ENCODE measurements around the gene HERC2. TPM values are rescaled to one million over a fixed set of nuclear protein-coding genes. Genes with fewer than 3 reads are reported as not detected.

The HERC2 gene
- total RNA-seq, 2 donors from 2014 or later: 32.9 to 39.1 TPM

- peaks cover 34% of the 10 kb centered on the region for H3K27me3 Mint-ChIP-seq
- ATAC-seq (no peak), DNase-seq (no peak)
- H3K36me3 Mint-ChIP-seq (ENCODE audit: low read depth): peaks cover 14% of the 10 kb centered on the region
- H3K4me3 Mint-ChIP-seq: no peak overlapping the region
- peaks cover 23% of the 10 kb centered on the region for H3K4me1 Mint-ChIP-seq
- H3K9me3 ChIP-seq (ENCODE audit: control insufficient read depth, low read length, poor library complexity, severe bottlenecking): no peaks in the 10 kb centered on the region
- H3K27ac Mint-ChIP-seq: no peak overlapping the region
Measured at GRCh38 chr15:28103831-28104230, 218.1 kb downstream of the HERC2 start.

GRCh38 chr15:28101983-28102441 is 220.0 kb downstream of the HERC2 start:
- H3K4me1 Mint-ChIP-seq: peaks cover 31% of the 10 kb centered on the region
- ATAC-seq (no peak), DNase-seq (no peak)
- H3K36me3 Mint-ChIP-seq (ENCODE audit: low read depth): peaks cover 19% of the 10 kb centered on the region
- no peaks in the 10 kb centered on the region for H3K9me3 ChIP-seq (ENCODE audit: control insufficient read depth, low read length, poor library complexity, severe bottlenecking)
- H3K4me3 Mint-ChIP-seq: no peak overlapping the region
- H3K27me3 Mint-ChIP-seq: peaks cover 51% of the 10 kb centered on the region
- no peak overlapping the region for H3K27ac Mint-ChIP-seq

GRCh38 chr15:28101201-28101600 is 220.8 kb downstream of the HERC2 start:
- H3K27me3 Mint-ChIP-seq: peaks cover 54% of the 10 kb centered on the region
- ATAC-seq: no peak

GRCh38 chr15:28100516-28101195 is 221.3 kb downstream of the HERC2 start:
- H3K27ac Mint-ChIP-seq: no peak overlapping the region
- peaks cover 16% of the 10 kb centered on the region for H3K36me3 Mint-ChIP-seq (ENCODE audit: low read depth)
- H3K4me1 Mint-ChIP-seq: peaks cover 31% of the 10 kb centered on the region
- H3K4me3 Mint-ChIP-seq: peak overlapping the region; percentile 37
- H3K9me3 ChIP-seq (ENCODE audit: control insufficient read depth, low read length, poor library complexity, severe bottlenecking): no peaks in the 10 kb centered on the region
- peaks cover 60% of the 10 kb centered on the region for H3K27me3 Mint-ChIP-seq
- ATAC-seq (no peak), DNase-seq (no peak)

More at GRCh38 chr15:28101201-28101600, 220.8 kb downstream of the HERC2 start:
- no peaks in the 10 kb centered on the region for H3K9me3 ChIP-seq (ENCODE audit: control insufficient read depth, low read length, poor library complexity, severe bottlenecking)
- Mint-ChIP-seq H3K36me3 (ENCODE audit: low read depth) (peaks cover 19% of the 10 kb centered on the region), H3K27ac (no peak overlapping the region), H3K4me3 (no peak overlapping the region), H3K4me1 (peaks cover 33% of the 10 kb centered on the region)
- no peak for DNase-seq

DNA sequence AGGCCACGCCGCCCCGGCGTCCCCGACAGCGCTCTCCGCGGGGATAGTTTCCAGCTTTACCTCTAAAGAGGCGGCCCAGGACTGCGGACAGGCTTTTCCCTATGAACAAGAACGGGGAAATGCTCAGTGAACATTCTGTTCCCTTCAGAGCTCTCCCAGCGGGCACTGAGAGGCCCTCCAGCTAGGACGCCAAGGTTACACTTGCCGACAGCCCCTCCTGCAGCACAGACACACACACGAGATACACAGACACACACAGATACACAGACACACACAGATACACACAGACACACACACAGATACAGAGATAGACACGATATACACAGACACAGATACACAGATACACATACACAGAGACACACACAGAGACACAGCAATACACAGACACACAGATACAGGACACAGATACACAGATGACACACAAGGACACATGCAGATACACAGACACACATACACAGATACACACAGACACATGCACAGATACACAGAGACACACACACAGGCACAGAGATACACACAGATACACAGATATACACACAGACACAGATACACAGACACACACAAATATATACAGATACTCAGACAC is 222.3 kb downstream of the HERC2 start:
- Mint-ChIP-seq H3K4me1 (peaks cover 31% of the 10 kb centered on the region), H3K36me3 (ENCODE audit: low read depth) (peaks cover 16% of the 10 kb centered on the region), H3K4me3 (peak overlapping the region; percentile 37), H3K27me3 (peaks cover 63% of the 10 kb centered on the region), H3K27ac (no peak overlapping the region)
- no peaks in the 10 kb centered on the region for H3K9me3 ChIP-seq (ENCODE audit: control insufficient read depth, low read length, poor library complexity, severe bottlenecking)
- DNase-seq (no peak), ATAC-seq (no peak)

DNA sequence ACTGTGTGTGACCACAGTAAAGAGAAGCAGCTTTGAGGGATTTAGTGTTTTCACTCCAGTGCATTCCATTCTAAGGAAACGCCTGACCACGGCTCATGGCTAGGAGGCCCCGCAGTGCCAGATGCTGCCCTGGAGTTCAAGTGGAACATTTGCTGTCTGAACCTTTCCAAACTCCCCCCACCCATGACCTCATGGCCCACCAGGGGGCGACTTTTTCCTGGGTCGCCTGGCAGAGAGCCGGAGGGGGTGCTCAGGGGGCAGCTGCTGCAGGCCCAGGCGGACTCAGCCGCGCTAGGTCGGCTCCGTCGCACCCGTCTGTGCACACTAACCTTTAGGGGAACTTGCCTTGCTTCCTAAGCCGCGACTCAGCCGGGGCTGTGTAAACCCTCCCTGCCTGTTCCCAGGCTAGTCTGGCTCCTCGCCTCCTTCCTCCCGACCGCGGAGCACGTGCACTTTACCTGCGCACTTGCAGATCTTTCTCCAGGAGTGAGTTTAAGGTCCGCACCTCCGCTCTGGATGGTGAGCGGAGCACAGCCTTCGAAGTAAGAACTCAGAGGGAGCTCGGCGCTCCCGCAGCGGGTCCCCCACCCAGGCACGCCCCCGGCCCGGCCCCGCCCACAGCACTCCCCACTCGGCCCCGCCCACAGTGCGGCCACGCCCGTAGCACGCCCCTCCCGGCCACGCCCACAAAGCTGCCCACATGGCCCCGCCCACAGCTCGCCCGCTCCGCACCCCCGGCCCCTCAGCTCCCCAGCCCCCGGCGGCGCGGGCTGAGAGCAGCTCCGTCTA is 223.0 kb downstream of the HERC2 start, which contains the start of gene OCA2:
Gene OCA2, minus strand, starts transcription at position 550 of the 789 bp plus-strand sequence. CDS start 17,441 bp downstream, outside the sequence.
- peaks cover 28% of the 10 kb centered on the region for H3K4me1 Mint-ChIP-seq
- peak; percentile 47 for ATAC-seq
- DNase-seq: peak; percentile 47 to 71 (median 61)
- H3K9me3 ChIP-seq (ENCODE audit: control insufficient read depth, low read length, poor library complexity, severe bottlenecking): no peaks in the 10 kb centered on the region
- peaks cover 16% of the 10 kb centered on the region for H3K36me3 Mint-ChIP-seq (ENCODE audit: low read depth)
- no peak within 1 kb of the TSS for H3K27ac Mint-ChIP-seq
- peak within 1 kb of the TSS; percentile 87 for H3K4me3 Mint-ChIP-seq
- H3K27me3 Mint-ChIP-seq: peaks cover 61% of the 10 kb centered on the region

GRCh38 chr15:28098360-28098765 is 223.6 kb downstream of the HERC2 start:
- no peaks in the 10 kb centered on the region for H3K9me3 ChIP-seq (ENCODE audit: control insufficient read depth, low read length, poor library complexity, severe bottlenecking)
- Mint-ChIP-seq H3K36me3 (ENCODE audit: low read depth) (peaks cover 16% of the 10 kb centered on the region), H3K27ac (no peak overlapping the region), H3K4me3 (peak overlapping the region; percentile 87), H3K4me1 (peaks cover 28% of the 10 kb centered on the region), H3K27me3 (peaks cover 61% of the 10 kb centered on the region)
- ATAC-seq: no peak
- DNase-seq: no peak

DNA sequence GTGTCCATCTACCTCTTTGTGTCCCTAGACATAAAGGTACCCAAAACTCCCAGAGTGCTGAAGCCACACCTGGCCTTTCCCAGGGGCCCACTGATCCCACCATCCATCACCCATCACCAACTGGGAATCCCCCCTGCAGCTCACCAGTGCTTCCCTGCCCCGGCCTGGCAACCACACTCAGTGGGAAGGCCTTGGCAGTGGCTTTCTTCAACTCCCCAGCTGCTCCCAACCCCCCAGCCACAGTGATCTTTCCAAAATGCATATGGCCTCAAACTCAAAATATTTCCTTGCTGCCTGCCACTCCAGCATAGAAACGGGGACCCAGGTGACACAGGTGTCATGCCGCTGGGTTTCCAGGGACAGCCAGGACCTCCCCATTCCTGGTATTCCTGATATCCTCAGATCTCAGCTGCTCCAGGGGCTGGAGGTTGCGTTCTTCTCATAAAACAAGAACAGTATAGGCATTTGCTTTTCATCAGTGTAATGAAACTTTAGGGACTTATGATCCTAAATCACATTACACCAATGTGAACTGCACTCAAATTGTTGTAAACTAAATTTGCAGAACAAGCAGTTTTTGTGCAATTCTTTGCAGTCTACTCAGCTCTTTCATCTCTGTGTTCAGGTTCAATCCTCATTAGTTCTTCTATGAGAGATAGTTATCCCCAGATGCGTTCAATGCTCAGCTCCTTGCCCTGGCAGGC is 224.2 kb downstream of the HERC2 start:
- H3K27ac Mint-ChIP-seq: no peak overlapping the region
- ATAC-seq: no peak
- peaks cover 61% of the 10 kb centered on the region for H3K27me3 Mint-ChIP-seq

DNA sequence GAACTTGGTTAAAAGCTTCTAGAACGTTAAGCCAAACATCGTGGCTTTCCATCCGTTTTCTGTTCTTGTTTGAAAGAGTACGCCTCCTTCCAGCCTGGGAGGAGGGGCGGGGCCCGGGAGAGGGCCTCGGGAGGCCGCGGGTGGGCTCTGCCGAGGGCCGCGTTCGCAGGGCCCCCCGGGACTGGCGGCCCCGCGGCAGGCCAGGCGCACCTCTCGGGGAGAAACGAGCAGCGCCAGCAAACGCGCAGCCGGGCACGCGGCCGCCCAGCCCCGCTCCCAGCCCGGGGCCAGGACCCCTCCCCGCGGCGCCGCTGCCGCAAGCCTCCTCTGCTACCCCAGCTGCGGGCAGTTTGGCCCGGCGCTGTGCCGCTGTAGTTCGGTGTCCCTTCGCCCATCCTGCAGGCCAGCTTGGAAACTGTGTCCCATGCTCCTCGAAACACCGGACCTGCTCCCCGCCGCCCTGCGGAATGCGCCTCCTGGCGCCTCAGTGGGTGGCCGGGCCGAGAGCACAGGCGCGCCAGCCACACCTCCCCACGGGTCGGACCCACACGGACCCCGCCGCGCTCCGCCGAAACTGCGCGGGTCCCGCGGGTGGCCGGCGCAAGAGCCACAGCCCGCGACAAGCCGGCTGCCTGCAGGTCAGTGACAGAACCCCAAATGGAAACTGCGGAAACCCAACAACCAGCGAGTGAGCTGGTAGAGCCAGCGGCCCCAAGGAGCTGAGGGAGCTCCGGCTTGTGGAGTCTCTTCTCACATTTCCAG is 225.1 kb downstream of the HERC2 start:
- no peak overlapping the region for H3K27ac Mint-ChIP-seq
- H3K4me3 Mint-ChIP-seq: peak overlapping the region; percentile 90
- H3K36me3 Mint-ChIP-seq (ENCODE audit: low read depth): peaks cover 16% of the 10 kb centered on the region
- DNase-seq (no peak), ATAC-seq (no peak)
- no peaks in the 10 kb centered on the region for H3K9me3 ChIP-seq (ENCODE audit: control insufficient read depth, low read length, poor library complexity, severe bottlenecking)
- H3K4me1 Mint-ChIP-seq: peaks cover 28% of the 10 kb centered on the region
- peaks cover 64% of the 10 kb centered on the region for H3K27me3 Mint-ChIP-seq

More for the DNA sequence above, 224.2 kb downstream of the HERC2 start:
- Mint-ChIP-seq H3K4me3 (peak overlapping the region; percentile 87), H3K36me3 (ENCODE audit: low read depth) (peaks cover 13% of the 10 kb centered on the region), H3K4me1 (peaks cover 28% of the 10 kb centered on the region)
- no peaks in the 10 kb centered on the region for H3K9me3 ChIP-seq (ENCODE audit: control insufficient read depth, low read length, poor library complexity, severe bottlenecking)
- no peak for DNase-seq

- peaks cover 64% of the 10 kb centered on the region for H3K27me3 Mint-ChIP-seq
- ATAC-seq: no peak
Measured at GRCh38 chr15:28096411-28096669, 225.6 kb downstream of the HERC2 start.

DNA sequence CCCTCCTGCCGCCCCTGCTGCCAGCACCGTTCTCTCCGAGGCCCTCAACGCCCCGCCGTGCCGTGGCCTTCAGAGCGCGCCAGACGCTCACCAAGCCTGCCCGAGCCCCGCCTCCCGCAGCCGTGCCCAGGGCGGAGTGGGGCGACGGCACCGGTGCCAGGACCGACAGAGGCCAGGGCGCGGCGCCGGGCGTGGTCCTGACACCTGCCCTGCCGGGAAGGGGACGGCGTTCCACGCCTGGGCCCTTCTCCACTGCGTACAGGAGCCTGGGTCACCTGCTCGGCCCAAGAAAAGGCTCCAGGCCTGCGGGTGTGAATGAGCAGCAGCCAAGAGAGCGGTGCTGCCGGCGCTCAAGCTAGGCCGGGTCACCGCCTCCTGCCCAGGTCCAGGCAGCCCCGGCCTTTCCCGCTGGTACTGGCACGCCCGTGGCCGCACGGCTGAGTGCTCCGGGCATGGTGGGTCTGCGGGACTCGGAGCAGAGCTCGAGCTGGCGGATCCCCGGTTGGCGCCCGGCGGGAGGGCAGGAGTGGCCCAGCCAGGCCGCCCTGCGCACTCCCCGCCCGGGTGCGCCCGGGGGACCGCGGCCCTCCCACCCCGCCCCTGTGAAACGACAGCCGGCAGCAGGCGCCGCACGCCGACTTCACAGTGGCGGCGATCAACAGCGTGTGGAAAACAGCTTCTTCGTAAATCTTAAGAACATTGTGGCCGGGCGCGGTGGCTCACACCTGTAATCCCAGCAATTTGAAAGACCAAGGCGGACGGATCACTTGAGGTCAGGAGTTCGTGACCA is 227.1 kb downstream of the HERC2 start:
- H3K27ac Mint-ChIP-seq: no peak overlapping the region
- peaks cover 4% of the 10 kb centered on the region for H3K9me3 ChIP-seq (ENCODE audit: control insufficient read depth, low read length, poor library complexity, severe bottlenecking)
- peak in 1 of 3 donors; percentile 36 for DNase-seq
- peak overlapping the region; percentile 90 for H3K4me3 Mint-ChIP-seq
- peak; percentile 11 for ATAC-seq
- peaks cover 23% of the 10 kb centered on the region for H3K4me1 Mint-ChIP-seq
- H3K27me3 Mint-ChIP-seq: peaks cover 55% of the 10 kb centered on the region
- peaks cover 11% of the 10 kb centered on the region for H3K36me3 Mint-ChIP-seq (ENCODE audit: low read depth)

More at GRCh38 chr15:28096411-28096669, 225.6 kb downstream of the HERC2 start:
- Mint-ChIP-seq H3K27ac (no peak overlapping the region), H3K4me3 (peak overlapping the region; percentile 90), H3K36me3 (ENCODE audit: low read depth) (peaks cover 16% of the 10 kb centered on the region), H3K4me1 (peaks cover 28% of the 10 kb centered on the region)
- H3K9me3 ChIP-seq (ENCODE audit: control insufficient read depth, low read length, poor library complexity, severe bottlenecking): peaks cover 2% of the 10 kb centered on the region
- no peak for DNase-seq

Measured in T-helper 17 cell (primary cell).